Measurements from ENCODE around the gene PTRH1.

PTRH1 gene

DNA sequence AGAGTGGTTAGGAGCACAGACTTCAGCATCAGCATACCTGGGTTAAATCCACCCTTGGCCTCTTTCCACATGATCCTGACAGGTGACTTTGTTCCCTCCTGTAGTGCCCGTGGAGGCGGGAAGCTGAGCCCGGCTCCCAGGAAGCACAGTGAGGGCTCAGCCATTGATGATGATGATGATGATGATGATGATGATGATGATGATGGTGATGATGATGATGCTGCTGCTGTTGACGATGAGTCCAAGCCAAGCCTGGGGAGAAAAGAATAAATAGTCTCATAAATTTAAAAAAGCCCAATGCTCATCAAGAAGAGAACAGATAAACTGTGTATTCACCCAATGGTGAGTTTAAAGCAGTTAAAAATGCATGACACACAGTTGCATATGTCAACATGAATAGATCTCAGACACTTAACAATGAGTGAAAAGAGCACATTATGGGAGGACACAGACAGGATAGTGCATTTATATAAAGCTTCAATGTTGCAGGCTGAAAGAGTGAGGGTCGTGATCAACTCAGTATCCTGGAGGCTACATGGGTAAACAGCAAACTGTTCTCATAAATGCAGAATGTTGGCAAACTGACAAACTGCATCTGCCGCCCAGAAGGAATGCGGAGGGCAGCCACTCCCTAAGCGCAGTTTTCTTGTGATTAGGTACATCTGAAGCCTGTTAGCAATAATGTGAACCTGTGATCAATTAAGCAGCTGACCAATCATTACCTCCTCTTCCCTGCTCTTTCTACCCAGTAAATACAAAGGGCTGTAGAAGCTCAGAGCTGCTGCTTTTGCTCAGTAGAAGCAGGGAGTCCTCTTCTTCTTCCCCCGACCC is 20.4 kb downstream of the PTRH1 start:
- TF ChIP-seq, protein P1, sequence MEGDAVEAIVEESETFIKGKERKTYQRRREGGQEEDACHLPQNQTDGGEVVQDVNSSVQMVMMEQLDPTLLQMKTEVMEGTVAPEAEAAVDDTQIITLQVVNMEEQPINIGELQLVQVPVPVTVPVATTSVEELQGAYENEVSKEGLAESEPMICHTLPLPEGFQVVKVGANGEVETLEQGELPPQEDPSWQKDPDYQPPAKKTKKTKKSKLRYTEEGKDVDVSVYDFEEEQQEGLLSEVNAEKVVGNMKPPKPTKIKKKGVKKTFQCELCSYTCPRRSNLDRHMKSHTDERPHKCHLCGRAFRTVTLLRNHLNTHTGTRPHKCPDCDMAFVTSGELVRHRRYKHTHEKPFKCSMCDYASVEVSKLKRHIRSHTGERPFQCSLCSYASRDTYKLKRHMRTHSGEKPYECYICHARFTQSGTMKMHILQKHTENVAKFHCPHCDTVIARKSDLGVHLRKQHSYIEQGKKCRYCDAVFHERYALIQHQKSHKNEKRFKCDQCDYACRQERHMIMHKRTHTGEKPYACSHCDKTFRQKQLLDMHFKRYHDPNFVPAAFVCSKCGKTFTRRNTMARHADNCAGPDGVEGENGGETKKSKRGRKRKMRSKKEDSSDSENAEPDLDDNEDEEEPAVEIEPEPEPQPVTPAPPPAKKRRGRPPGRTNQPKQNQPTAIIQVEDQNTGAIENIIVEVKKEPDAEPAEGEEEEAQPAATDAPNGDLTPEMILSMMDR (IDR thresholded peaks at IDR 0.05; ENCODE audit: low read depth, low read length, missing control alignments): no peak
- no peak for DNase-seq (ENCODE audit: low read depth)
- H3K4me3 ChIP-seq (ENCODE audit: low read depth, low read length): no peak overlapping the region

DNA sequence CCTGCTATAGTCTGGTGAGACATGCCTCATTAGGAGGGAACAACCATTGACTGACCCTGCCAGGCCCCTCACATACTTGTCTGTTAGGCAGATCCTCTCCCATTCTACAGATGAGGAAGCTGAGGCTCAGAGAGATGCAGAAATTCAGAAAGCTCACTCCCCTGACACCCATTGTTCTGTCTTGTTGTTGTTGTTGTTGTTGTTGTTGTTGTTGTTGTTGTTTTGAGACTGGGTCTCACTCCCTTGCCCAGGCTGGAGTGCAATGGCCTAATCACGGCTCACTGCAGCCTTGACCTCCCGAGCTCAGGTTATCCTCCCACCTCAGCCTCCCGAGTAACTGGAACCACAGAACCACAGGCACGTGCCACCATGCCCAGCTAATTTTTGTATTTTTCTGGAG is 21.8 kb downstream of the PTRH1 start:
- no peak for DNase-seq (ENCODE audit: low read depth)
- TF ChIP-seq, protein P1 (IDR thresholded peaks at IDR 0.05; ENCODE audit: low read depth, low read length, missing control alignments): no peak

DNA sequence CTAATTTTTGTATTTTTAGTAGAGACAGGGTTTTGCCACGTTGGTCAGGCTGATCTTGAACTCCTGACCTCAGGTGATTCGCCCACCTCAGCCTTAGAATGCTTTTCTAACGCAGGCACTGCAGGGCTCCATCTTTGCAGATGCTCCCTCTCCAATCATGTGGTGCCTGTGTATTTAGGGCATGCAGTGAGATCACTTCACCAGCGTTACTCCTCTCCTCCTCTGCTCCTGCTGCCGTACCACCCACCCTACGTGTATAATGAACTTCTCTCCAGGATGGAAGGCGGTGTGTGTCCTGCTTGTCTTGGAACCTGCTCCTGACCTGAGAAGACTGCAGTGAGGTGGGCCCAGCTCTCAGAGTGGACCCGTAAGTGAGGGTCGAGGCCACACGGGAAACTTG is 22.3 kb downstream of the PTRH1 start:
- TF ChIP-seq, protein P1 (IDR thresholded peaks at IDR 0.05; ENCODE audit: low read depth, low read length, missing control alignments): no peak
- DNase-seq (ENCODE audit: low read depth): no peak
- H3K4me3 ChIP-seq (ENCODE audit: low read depth, low read length): no peak overlapping the region

More for the DNA sequence above, 21.8 kb downstream of the PTRH1 start:
- no peak overlapping the region for H3K4me3 ChIP-seq (ENCODE audit: low read depth, low read length)

DNA sequence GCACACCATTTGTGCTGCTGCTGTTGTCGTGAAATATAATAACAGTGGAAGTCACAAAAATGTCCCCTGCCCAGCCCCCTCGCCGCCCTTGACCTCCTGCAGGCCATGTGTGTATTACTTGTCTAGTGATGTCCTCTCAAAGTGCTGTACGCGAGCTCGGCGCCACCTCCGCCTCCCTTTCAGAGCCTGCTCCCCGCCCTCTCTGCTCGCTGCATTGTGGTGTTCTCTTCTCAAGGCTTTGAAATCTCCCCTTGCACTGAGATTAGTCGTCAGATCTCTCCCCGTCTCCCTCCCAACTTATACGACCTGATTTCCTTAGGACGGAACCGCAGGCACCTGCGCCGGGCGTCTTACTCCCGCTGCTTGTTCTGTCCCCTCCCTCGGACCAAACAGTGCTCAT is 23.4 kb downstream of the PTRH1 start:
- DNase-seq (ENCODE audit: low read depth): no peak
- no peak overlapping the region for H3K4me3 ChIP-seq (ENCODE audit: low read depth, low read length)
- TF ChIP-seq, protein P1 (IDR thresholded peaks at IDR 0.05; ENCODE audit: low read depth, low read length, missing control alignments): no peak

DNA sequence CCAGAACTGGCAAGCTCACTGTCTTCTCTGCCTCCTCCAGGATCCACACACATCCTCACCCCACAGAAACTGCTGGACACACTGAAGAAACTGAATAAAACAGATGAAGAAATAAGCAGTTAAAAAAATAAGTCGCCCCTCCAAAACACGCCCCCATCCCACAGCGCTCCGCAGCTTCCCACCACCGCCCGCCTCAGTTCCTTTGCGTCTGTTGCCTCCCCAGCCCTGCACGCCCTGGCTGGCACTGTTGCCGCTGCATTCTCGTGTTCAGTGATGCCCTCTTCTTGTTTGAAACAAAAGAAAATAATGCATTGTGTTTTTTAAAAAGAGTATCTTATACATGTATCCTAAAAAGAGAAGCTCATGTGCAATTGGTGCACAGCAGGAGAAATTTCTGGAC is 24.7 kb downstream of the PTRH1 start:
- H3K4me3 ChIP-seq (ENCODE audit: low read depth, low read length): no peak overlapping the region
- DNase-seq (ENCODE audit: low read depth): no peak
- TF ChIP-seq, protein P1 (IDR thresholded peaks at IDR 0.05; ENCODE audit: low read depth, low read length, missing control alignments): no peak

DNA sequence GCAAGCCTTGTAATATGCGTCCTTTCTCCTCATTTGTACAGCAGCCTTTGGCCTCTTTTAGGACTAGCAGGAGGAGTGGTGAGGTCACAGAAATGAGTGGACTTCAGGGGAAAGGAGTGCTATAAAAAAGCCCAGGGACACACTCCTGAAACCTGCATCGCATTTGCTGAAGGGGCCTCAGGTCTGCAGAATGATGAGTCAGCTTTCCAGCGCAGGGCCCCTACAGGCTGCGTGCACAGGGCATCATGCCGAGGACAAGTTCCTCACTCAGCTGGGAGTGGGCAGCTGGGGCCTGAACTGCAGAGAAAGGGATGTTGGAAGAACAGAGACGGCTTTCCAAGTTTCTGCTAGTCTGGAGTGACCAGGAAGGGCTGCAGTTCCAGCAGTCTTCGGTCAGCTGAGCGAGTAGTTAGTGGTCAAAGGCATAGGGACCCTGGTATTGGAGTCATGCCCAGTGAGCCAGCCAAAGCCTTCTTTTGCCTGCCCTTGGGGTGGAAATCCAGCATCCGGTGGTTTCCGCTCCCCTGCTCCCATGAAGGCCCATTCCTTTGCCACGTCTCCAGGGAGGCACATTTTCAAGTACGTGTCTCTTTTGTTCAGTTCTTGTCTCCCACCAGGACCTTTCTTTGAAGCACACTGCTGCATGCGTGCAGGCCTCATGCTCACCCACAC is 26.0 kb downstream of the PTRH1 start:
- TF ChIP-seq, protein P1 (IDR thresholded peaks at IDR 0.05; ENCODE audit: low read depth, low read length, missing control alignments): no peak
- DNase-seq (ENCODE audit: low read depth): no peak
- H3K4me3 ChIP-seq (ENCODE audit: low read depth, low read length): no peak overlapping the region

Data from GM12864 (cell line).